K562 (cell line): Measurements from ENCODE around the gene DAO. TPM values are rescaled to one million over a fixed set of nuclear protein-coding genes. Genes with fewer than 3 reads are reported as not detected.

Source experiments
- ATAC-seq: fragments of 200-7000 bp; cut with Tn5 transposase; 3 replicates; pipeline ENCODE4 v1.9.1; 2020; ENCODE audit warnings: moderate library complexity
- BruUV-seq: library from RNA; stranded (reverse); fragments of 400-500 nt; replicated peaks from 2 replicates; lab custom pipeline; 2021; lab: Mats Ljungman, UMichigan
- CTCF ChIA-PET: fragments of 300-600 bp; formaldehyde crosslinking; extraction: SDS; loops from one replicate; lab custom pipeline; 2021; ENCODE audit warnings: low intra/inter-chr PET ratio; lab: Yijun Ruan, JAX
- POLR2A ChIA-PET: fragments of 300-600, 350-650 bp; sonication (Branson Sonifier 250); formaldehyde crosslinking; extraction: SDS; loops from one replicate; lab custom pipeline; 2021; ENCODE audit warnings: antibody characterized with exemption, inconsistent platforms; lab: Yijun Ruan, JAX
- DNase-seq, 4 experiments: peaks; one replicate each; pipeline versions ENCODE4 v3.0.0 to v3.0.0-alpha.2; 2011 to 2018; ENCODE audit warnings: low spot score in 3 of 4, mixed read lengths in 3 of 4; ENCODE audit errors: extremely low read depth in 1 of 4
- FAIRE-seq: peaks from 2 replicates; lab custom pipeline; 2011; peaks lifted over from hg19 to GRCh38; lab: Jason Lieb, UNC
- H2AFZ ChIP-seq: 2 replicates; pipeline ENCODE4 v1.6.0; 2011; ENCODE audit warnings: low read depth, low read length, control low read depth, inconsistent platforms
- H3K27ac ChIP-seq: fragments of 200-600 bp; 3 replicates; pipeline ENCODE4 v1.8.0; 2011; ENCODE audit warnings: low read depth, mild to moderate bottlenecking, control low read depth, inconsistent platforms, low read length, moderate library complexity, mixed read lengths; ENCODE audit errors: extremely low read depth
- H3K27me3 ChIP-seq, 2 experiments: fragments of 300-600 bp in 1 of 2; 2 replicates in 1 of 2; 3 replicates in 1 of 2; pipeline versions ENCODE4 v1.6.0 to v1.8.0; 2011; ENCODE audit warnings: inconsistent platforms in 2 of 2, low read length in 2 of 2, mild to moderate bottlenecking in 1 of 2, mixed read lengths in 1 of 2, moderate library complexity in 1 of 2; ENCODE audit not compliant: control insufficient read depth in 2 of 2, insufficient read depth in 2 of 2
- H3K36me3 ChIP-seq: fragments of 300-600 bp; 3 replicates; pipeline ENCODE4 v1.8.0; 2011; ENCODE audit warnings: mild to moderate bottlenecking, low read length, inconsistent platforms; ENCODE audit not compliant: control insufficient read depth, insufficient read depth
- H3K4me1 ChIP-seq, 2 experiments: fragments of 200-600 bp in 1 of 2; replicated peaks in 1 of 2; 2 replicates in 1 of 2; 3 replicates in 1 of 2; pipeline versions ENCODE4 v1.5.1 to v1.8.0; 2011; ENCODE audit warnings: inconsistent platforms in 2 of 2, low read length in 2 of 2, mild to moderate bottlenecking in 1 of 2, mixed read lengths in 1 of 2, moderate library complexity in 1 of 2; ENCODE audit not compliant: control insufficient read depth in 2 of 2, insufficient read depth in 2 of 2
- H3K4me2 ChIP-seq: 2 replicates; pipeline ENCODE4 v1.6.1; 2011; ENCODE audit warnings: low read length, control low read depth, inconsistent platforms, mixed read lengths; ENCODE audit not compliant: insufficient read depth
- H3K4me3 ChIP-seq: fragments of 200-600 bp; sonication (generic), shearing (Covaris generic); 2 replicates; pipeline ENCODE4 v1.5.1; 2016; ENCODE audit warnings: control low read depth, inconsistent platforms
- H3K79me2 ChIP-seq: fragments of 200-600 bp; 3 replicates; pipeline ENCODE4 v1.8.0; 2011; ENCODE audit warnings: low read length, inconsistent platforms; ENCODE audit not compliant: control insufficient read depth, insufficient read depth
- H3K9ac ChIP-seq, 2 experiments: 2 replicates each; pipeline versions ENCODE4 v1.6.0 to v1.6.1; 2011; ENCODE audit warnings: low read depth in 2 of 2, low read length in 2 of 2, control low read depth in 1 of 2, inconsistent platforms in 1 of 2, mild to moderate bottlenecking in 1 of 2, mixed read lengths in 1 of 2; ENCODE audit not compliant: insufficient read depth in 1 of 2
- H3K9me1 ChIP-seq: one replicate; pipeline ENCODE4 v1.6.0; 2011; ENCODE audit warnings: inconsistent platforms, mild to moderate bottlenecking, low read length, moderate library complexity; ENCODE audit not compliant: control insufficient read depth, insufficient read depth
- H3K9me3 ChIP-seq: replicated peaks from 2 replicates; pipeline ENCODE4 v1.5.1; 2011; ENCODE audit warnings: low read depth, low read length, inconsistent platforms; ENCODE audit not compliant: control insufficient read depth, insufficient read depth
- H4K20me1 ChIP-seq: replicated peaks from 2 replicates; pipeline ENCODE4 v1.6.1; 2011; ENCODE audit warnings: low read length, inconsistent platforms, mixed read lengths; ENCODE audit not compliant: control insufficient read depth, insufficient read depth
- E2F3 ChIP-seq: fragments of 250-450 bp; sonication (Bioruptor Pico); IDR thresholded peaks from 2 replicates; pipeline ENCODE4 v1.4.0; 2020; ENCODE audit warnings: mild to moderate bottlenecking
- ESRRA ChIP-seq: fragments of 450-650 bp; IDR thresholded peaks from 2 replicates; pipeline ENCODE4 v1.6.1; 2014; ENCODE audit warnings: low read depth, mild to moderate bottlenecking, moderate library complexity, borderline replicate concordance
- GABPA ChIP-seq: fragments of 200-800 bp; sonication (Bioruptor generic); conservative IDR thresholded peaks from 2 replicates; pipeline ENCODE4 v1.6.1; 2016; ENCODE audit warnings: low read depth, missing genetic modification characterization, missing compliant biosample characterization
- GTF2A2 ChIP-seq: IDR thresholded peaks from 2 replicates; pipeline ENCODE4 v1.6.1; 2016; ENCODE audit warnings: mild to moderate bottlenecking, missing genetic modification characterization, missing compliant biosample characterization
- GTF2E2 ChIP-seq: fragments of 200-800 bp; sonication (Bioruptor generic); IDR thresholded peaks from 2 replicates; pipeline ENCODE4 v1.6.1; 2016; ENCODE audit warnings: missing genetic modification characterization, missing compliant biosample characterization
- SIN3B ChIP-seq: fragments of 450-650 bp; IDR thresholded peaks from 2 replicates; pipeline ENCODE4 v1.6.1; 2017; ENCODE audit warnings: low read depth, mild to moderate bottlenecking, moderate library complexity
- SMAD2 ChIP-seq: fragments of 150-350 bp; IDR thresholded peaks from 2 replicates; pipeline ENCODE4 v1.6.1; 2014; ENCODE audit warnings: low read depth, mild to moderate bottlenecking, low read length
- TCF3 ChIP-seq: sonication (generic); formaldehyde crosslinking; IDR thresholded peaks from 2 replicates; pipeline ENCODE4 v1.4.0; 2020; ENCODE audit warnings: mild to moderate bottlenecking, missing genetic modification reagents
- THAP12 ChIP-seq: fragments of 250-450 bp; sonication (Bioruptor Pico); IDR thresholded peaks from 2 replicates; pipeline ENCODE4 v1.9.0; 2021; ENCODE audit warnings: mild to moderate bottlenecking, inconsistent platforms
- ZBTB26 ChIP-seq: fragments of 450-650 bp; formaldehyde crosslinking; IDR thresholded peaks from 2 replicates; pipeline ENCODE4 v1.4.0; 2022; ENCODE audit warnings: missing genetic modification characterization
- ZNF282 ChIP-seq: sonication (generic); formaldehyde crosslinking; IDR thresholded peaks from 2 replicates; pipeline ENCODE4 v1.8.1; 2023; ENCODE audit warnings: missing genetic modification reagents
- ZNF655 ChIP-seq: fragments of 250-450 bp; sonication (Bioruptor Pico); IDR thresholded peaks from 2 replicates; pipeline ENCODE4 v1.5.0; 2021
- in situ Hi-C: fragments of 300-500 bp; cut with MboI; formaldehyde crosslinking; loops from 4 replicates; pipeline ENCODE4 v1.15.0; 2018; ENCODE audit warnings: inconsistent platforms, mixed read lengths
- intact Hi-C: fragments of 100-400 bp; cut with micrococcal nuclease; formaldehyde crosslinking; loops from 2 replicates; pipeline ENCODE4 v1.14.2; 2022
- polyA plus RNA-seq, 8 experiments: library from polyadenylated mRNA; depleted of rRNA in 4 of 8; stranded (reverse) in 5 of 8; unstranded in 3 of 8; fragments of >200 nt; fragmentation: Nextera tagmentation in 2 of 8; fragmentation: Illumina TruSeq in 1 of 8; extraction: Ambion mirVana in 2 of 8; extraction: Trizol in 1 of 8; gene quantifications; 2 replicates each; pipeline versions ENCODE4 v1.2.1 to v1.2.3, GENCODE V29; 2011 to 2014; ENCODE audit warnings: inconsistent platforms in 1 of 8, missing spikeins in 1 of 8
- total RNA-seq, 7 experiments: library from RNA; depleted of rRNA in 6 of 7; stranded (reverse); fragments of >200 nt in 6 of 7; fragmentation: Illumina TruSeq in 2 of 7; extraction: Trizol in 2 of 7; gene quantifications; 2 replicates each; pipeline versions ENCODE4 v1.2.1 to v1.2.3, GENCODE V29; 2011 to 2021; ENCODE audit warnings: low replicate concordance in 1 of 7
- TF ChIP-seq, protein P1 (sequence below): fragments of 200-400 bp; formaldehyde crosslinking; IDR thresholded peaks from 2 replicates; pipeline ENCODE4 v1.6.1; 2017; ENCODE audit warnings: mild to moderate bottlenecking, low read depth, low read length, moderate library complexity
- TF ChIP-seq, protein P2 (sequence below): fragments of 450-650 bp; IDR thresholded peaks from 2 replicates; pipeline ENCODE4 v1.6.1; 2016

The DAO gene
- total and polyA plus RNA-seq, 9 of the 15 experiments (the other 6 are each of a cell fraction or from before 2014, with no cell fraction given): not detected

DNA sequence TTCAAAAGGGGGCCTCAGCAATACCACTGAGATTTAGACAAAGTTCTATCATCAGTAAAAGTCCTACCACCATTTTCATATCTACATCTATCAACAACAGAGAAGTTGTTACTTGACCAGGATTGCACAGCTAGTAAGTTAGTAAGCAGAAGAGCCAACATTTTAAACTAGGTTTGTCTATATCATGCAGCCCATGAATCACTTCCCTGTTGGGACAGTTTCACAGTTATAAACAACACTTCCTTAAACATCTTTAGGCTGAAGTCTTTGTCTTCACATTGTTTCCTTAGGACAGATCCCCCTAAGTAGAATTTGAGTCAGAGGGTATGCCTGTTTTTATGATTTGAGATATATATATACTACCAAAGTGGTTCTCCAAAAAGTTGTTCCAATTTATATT lies 68.5 kb downstream of the DAO start:
- H3K4me1 ChIP-seq: no peaks in the 10 kb centered on the region; a peak in 1 of 5 replicates
- TF ChIP-seq SIN3B: no peak
- no peak for TF ChIP-seq GTF2A2
- TF ChIP-seq ZNF282 (CRISPR knock-in tag): no peak
- TF ChIP-seq E2F3 (CRISPR knock-in tag): no peak
- no peak for TF ChIP-seq TCF3 (CRISPR knock-in tag)
- TF ChIP-seq, protein P1, sequence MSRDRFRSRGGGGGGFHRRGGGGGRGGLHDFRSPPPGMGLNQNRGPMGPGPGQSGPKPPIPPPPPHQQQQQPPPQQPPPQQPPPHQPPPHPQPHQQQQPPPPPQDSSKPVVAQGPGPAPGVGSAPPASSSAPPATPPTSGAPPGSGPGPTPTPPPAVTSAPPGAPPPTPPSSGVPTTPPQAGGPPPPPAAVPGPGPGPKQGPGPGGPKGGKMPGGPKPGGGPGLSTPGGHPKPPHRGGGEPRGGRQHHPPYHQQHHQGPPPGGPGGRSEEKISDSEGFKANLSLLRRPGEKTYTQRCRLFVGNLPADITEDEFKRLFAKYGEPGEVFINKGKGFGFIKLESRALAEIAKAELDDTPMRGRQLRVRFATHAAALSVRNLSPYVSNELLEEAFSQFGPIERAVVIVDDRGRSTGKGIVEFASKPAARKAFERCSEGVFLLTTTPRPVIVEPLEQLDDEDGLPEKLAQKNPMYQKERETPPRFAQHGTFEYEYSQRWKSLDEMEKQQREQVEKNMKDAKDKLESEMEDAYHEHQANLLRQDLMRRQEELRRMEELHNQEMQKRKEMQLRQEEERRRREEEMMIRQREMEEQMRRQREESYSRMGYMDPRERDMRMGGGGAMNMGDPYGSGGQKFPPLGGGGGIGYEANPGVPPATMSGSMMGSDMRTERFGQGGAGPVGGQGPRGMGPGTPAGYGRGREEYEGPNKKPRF: no peak
- no peak for TF ChIP-seq ESRRA
- TF ChIP-seq ZNF655 (CRISPR knock-in tag): no peak
- no peak for TF ChIP-seq SMAD2
- no peak for TF ChIP-seq GTF2E2 (tag)
- TF ChIP-seq ZBTB26: no peak
- TF ChIP-seq THAP12 (CRISPR knock-in tag): no peak
- no peak for TF ChIP-seq GABPA (tag)
- TF ChIP-seq, protein P2, sequence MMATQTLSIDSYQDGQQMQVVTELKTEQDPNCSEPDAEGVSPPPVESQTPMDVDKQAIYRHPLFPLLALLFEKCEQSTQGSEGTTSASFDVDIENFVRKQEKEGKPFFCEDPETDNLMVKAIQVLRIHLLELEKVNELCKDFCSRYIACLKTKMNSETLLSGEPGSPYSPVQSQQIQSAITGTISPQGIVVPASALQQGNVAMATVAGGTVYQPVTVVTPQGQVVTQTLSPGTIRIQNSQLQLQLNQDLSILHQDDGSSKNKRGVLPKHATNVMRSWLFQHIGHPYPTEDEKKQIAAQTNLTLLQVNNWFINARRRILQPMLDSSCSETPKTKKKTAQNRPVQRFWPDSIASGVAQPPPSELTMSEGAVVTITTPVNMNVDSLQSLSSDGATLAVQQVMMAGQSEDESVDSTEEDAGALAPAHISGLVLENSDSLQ: no peak
- no peak overlapping the region for H3K27ac ChIP-seq
- H3K9ac ChIP-seq: no peak overlapping the region
- FAIRE-seq: no peak
- intact Hi-C loops (no loop called here), in situ Hi-C loops (no loop called here)
- POLR2A ChIA-PET: no interaction called here
- H3K27me3 ChIP-seq: peaks cover 5 to 18% of the 10 kb centered on the region in 2 experiments; a peak in 3 of 5 replicates
- H3K4me2 ChIP-seq: no peak overlapping the region
- H3K9me3 ChIP-seq: no peaks in the 10 kb centered on the region
- ATAC-seq: no peak
- H3K79me2 ChIP-seq: no peaks in the 10 kb centered on the region
- no peaks in the 10 kb centered on the region for H3K36me3 ChIP-seq
- H2AFZ ChIP-seq: no peak overlapping the region
- no peaks in the 10 kb centered on the region for H3K9me1 ChIP-seq
- no TSS peak for BruUV-seq
- no peak for DNase-seq
- H4K20me1 ChIP-seq: no peaks in the 10 kb centered on the region
- CTCF ChIA-PET: interaction anchor here (1.0 kb wide), 1 partner anchor 283 kb away, joined by 3 read pairs; no protein-coding TSS in a partner anchor
- no peak overlapping the region for H3K4me3 ChIP-seq
